GM04504 (cell line): ENCODE measurements around the gene DIP2C.
"Not testable (repeated sequence)": the region's sequence is repeated elsewhere in the genome, so short reads cannot be mapped to it uniquely, and the experiment has no call there.

ENCODE experiments used
- DNase-seq: peaks from one replicate; pipeline ENCODE4 v3.0.0-alpha.2; 2012; ENCODE audit warnings: low read depth

The DIP2C gene

GRCh38 chr10:442209-442608, 247.3 kb downstream of the DIP2C start:
- no peak for DNase-seq

DNA sequence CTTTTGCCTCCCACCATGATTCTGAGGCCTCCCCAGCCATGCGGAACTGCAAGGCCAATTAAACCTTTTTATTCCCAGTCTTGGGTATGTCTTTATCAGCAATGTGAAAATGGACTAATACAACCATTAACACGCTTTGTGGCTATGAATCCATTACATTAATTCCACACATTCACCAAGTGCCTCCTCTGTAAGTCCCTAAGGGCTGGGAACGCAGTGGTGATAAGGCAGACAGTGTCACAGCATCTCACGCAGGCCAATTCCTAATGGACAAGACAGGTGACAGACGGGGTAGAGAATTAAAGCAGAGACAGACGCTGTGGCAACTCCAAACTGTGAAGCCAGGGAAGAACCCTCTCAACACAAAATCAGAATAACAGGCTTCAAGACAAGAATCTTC, 247.8 kb downstream of the DIP2C start:
- no peak for DNase-seq

- DNase-seq: no peak
Measured at GRCh38 chr10:440127-440526, 249.3 kb downstream of the DIP2C start.

GRCh38 chr10:437698-438490, 251.6 kb downstream of the DIP2C start:
- DNase-seq: no peak

GRCh38 chr10:436911-437665, 252.4 kb downstream of the DIP2C start:
- DNase-seq: no peak

DNA sequence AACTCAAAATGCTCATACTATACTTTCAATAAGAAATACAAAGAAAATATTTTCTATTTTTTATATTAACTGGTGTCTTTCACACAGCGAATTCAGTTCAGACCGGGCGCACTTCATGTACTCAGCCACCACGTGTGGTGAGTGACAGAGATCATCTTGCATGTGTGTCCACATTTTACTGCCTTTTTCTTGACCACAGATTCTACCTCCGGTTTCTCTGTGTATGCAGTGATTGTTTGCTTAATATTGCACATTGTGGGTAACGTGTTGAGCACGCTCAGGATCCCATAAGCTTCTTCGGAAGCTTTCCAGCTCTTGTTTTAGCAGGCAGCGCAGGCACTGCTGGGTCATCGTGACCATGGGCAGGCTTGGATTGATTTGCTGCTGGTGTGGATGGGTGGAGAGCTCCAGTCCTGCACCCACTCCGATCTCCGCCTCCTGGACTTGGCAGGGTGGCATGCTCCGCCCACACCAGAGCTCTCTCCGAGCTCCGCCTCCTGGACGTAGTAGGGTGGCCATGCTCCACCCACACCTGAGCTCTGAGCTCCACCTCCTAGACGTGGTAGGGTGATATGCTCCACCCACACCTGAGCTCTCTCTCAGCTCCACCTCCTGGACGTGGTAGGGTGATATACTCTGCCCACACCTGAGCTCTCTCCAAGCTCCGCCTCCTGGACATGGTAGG, 253.3 kb downstream of the DIP2C start:
- DNase-seq: no peak

DNA sequence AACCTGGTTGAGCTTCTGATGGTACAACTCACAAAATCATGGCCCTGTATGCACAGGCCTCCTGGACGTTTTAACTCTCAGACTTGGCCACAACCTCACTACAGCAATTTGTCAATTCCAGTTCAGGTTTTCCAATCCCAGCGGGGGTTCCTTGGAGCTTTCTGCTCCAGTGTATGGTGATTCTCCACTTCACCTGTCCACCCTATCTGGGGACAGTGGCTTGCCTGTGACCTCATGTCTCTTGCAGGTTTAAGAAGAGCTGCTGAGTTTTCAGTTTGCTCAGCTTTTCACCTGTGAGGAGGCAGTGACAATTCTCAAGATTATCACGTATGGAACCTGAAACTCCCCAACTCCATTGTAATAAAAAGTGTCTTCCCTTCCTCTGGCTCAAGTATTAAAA, 254.1 kb downstream of the DIP2C start:
- no peak for DNase-seq

- no peak for DNase-seq
Measured at GRCh38 chr10:429696-430095, 259.8 kb downstream of the DIP2C start.

DNA sequence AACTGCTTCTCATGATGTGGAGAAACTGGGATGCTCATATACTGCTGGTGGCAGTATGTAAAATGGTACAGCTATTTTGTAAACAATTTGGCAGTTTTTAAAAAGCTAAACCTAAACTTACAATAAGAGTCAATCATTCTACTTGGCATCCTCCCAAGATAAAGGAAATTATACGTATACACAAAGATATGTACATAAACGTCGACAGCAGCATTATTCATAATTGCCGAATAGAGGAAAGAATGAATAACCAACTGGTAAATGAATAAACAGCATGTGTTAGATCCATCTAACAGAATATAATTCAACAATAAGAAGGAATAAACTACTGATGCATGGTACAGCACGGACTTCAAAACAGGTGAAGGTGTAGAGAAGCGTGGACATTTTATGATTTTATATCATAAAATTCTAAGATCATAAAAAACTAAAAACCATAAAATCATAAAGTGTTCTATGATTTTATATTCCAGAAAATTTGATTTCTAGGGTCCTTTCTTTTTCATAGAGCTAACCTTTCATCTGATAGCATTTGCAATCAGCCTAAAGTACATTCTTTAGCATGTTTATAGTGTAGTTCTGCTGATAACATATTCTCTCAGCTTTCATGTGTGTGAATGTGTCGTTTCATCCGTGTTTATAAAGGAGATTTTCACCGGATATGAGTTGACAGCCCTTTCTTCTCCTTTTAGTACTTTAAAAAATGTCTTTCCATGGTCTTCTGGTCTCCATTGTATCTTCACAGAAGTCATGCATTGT, 261.5 kb downstream of the DIP2C start:
- DNase-seq: no peak

DNA sequence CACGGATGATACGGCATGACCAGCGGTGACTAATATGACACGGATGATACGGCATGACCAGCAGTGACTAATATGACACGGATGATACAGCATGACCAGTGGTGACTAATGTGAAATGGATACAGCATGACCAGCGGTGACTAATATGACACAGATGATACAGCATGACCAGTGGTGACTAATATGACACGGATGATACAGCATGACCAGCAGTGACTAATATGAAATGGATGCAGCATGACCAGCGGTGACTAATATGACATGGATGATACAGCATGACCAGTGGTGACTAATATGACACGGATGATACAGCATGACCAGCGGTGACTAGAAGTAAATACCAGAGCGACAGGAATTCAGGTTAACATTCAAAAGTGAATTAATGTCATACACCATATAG, 264.1 kb downstream of the DIP2C start:
- not testable (repeated sequence) for DNase-seq

DNA sequence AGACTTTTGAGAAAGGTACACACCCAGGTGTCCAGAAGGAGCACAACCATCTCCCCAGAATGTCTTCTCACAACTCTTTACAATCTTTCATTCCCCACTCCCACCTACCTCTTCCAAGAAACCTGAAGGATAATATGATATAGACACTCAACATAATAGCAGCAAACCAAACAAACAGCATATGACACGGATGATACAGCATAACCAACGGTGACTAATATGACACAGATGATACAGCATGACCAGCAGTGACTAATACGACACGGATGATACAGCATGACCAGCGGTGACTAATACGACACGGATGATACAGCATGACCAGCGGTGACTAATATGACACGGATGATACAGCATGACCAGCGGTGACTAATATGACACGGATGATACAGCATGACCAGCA, 264.7 kb downstream of the DIP2C start:
- not testable (repeated sequence) for DNase-seq

- DNase-seq: no peak
Measured at GRCh38 chr10:423178-423577, 266.3 kb downstream of the DIP2C start.

DNA sequence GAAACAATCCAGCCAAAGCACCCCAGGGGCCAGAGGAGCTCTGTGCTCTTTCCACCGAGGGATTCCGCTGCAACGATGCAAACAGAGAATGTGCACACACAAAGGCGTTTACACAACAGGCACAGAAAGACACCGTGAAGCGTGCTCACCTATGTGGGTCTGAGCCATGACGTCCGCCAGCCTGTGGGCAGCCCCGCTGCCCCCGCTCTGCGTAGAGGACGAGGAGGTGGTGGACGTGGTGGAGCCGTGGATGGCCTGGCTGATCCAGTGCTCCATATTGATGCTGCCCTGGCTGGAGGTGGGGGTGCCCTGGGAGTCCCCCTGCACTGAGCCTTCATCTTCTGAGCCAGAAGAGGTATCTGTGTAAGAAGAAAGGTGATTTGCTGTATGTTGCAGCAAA, 266.8 kb downstream of the DIP2C start:
- DNase-seq: no peak

- DNase-seq: no peak
Measured at GRCh38 chr10:422241-422640, 267.2 kb downstream of the DIP2C start.

- DNase-seq: no peak
Measured at GRCh38 chr10:421170-421569, 268.3 kb downstream of the DIP2C start.

- no peak for DNase-seq
Measured at GRCh38 chr10:420154-421121, 269.0 kb downstream of the DIP2C start.

DNA sequence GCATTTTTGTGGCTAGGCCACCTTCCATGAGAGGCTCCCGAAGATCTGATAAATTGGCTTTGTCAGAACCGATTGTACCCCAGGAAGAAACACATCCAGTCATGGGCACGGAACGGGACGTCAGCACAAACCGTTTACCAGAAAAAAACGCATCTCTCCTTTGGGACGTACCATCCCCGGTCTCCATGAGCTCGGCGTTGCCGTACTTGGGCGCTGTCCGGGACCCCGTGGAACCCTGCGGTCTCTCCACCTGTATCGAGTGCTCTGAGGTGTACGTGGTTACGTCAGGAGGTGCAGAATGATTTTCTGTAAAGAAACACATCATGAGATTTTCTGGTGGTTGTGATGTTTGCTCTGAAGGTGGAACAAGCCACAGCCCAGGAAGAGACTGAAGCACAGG, 270.6 kb downstream of the DIP2C start:
- no peak for DNase-seq

- DNase-seq: no peak
Measured at GRCh38 chr10:418226-418625, 271.2 kb downstream of the DIP2C start.

GRCh38 chr10:416091-416515, 273.4 kb downstream of the DIP2C start:
- DNase-seq: no peak

DNA sequence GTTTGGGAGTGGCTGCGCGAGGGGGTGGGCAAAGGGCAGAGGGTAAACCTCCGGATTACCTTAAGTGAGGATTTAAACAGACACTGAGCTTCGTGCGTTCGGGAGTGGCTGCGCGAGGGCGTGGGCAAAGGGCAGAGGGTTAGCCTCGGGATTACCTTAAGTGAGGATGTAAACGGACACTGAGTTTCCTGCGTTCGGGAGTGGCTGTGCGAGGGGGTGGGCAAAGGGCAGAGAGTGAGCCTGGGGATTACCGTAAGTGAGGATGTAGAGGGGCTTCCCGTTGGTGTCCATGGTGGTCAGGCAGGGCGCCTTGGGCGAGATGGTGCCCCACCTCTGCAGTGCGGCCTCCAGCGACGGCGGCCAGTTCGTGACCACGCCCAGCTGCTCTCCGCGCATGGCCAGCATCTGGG, 275.8 kb downstream of the DIP2C start:
- DNase-seq: no peak

DNA sequence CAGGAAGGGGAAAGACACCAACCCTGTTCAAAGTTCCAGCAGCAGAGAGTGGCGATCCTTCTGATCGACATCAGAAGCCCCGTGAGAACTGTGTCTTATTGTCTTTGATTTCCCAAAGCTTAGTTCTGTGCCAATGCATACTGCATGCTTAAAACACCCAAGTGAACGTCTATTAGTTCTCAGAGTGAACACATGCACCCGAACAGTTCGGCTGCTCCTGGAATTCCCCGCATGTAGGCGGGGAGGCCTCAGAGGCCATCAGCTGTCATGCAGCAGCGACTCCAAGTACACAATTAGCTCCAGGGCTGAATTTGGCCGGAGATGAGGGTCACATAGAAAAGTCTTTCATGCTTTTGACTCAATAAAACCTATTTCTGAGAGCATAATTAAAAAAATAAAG, 277.4 kb downstream of the DIP2C start:
- DNase-seq: no peak
